CD4-positive, alpha-beta T cell treated with Interleukin-21 for 1 hour (primary cell): ENCODE measurements around the gene MFSD12.
A peak's percentile ranks its signal among the peaks of the same experiment; 100 is the strongest.
"Not testable (repeated sequence)": the region's sequence is repeated elsewhere in the genome, so short reads cannot be mapped to it uniquely, and the experiment has no call there.

Source experiments
- DNase-seq: peaks from one replicate; pipeline ENCODE4 v3.0.0-alpha.2; 2020

The MFSD12 gene

GRCh38 chr19:3521104-3521445 lies 36.3 kb downstream of the MFSD12 start:
- DNase-seq = no peak

- no peak for DNase-seq
Observed at GRCh38 chr19:3520166-3521103, 37.0 kb downstream of the MFSD12 start.

- DNase-seq = no peak
Observed at GRCh38 chr19:3519126-3519525, 38.3 kb downstream of the MFSD12 start.

- DNase-seq = no peak
Observed at GRCh38 chr19:3518659-3519058, 38.7 kb downstream of the MFSD12 start.

GRCh38 chr19:3518255-3518654 lies 39.1 kb downstream of the MFSD12 start:
- no peak for DNase-seq

GRCh38 chr19:3517638-3518037 lies 39.7 kb downstream of the MFSD12 start:
- DNase-seq = no peak

- peak; percentile 65 for DNase-seq
Observed at GRCh38 chr19:3516675-3517207, 40.6 kb downstream of the MFSD12 start.

- DNase-seq = no peak
Observed at GRCh38 chr19:3515891-3516422, 41.4 kb downstream of the MFSD12 start.

GRCh38 chr19:3514930-3515329 lies 42.5 kb downstream of the MFSD12 start:
- DNase-seq = no peak

- no peak for DNase-seq
Observed at GRCh38 chr19:3513229-3514140, 43.9 kb downstream of the MFSD12 start.

GRCh38 chr19:3512562-3513228 lies 44.7 kb downstream of the MFSD12 start:
- no peak for DNase-seq

- no peak for DNase-seq
Observed at GRCh38 chr19:3511506-3512251, 45.7 kb downstream of the MFSD12 start.

GRCh38 chr19:3510727-3511126 lies 46.7 kb downstream of the MFSD12 start:
- DNase-seq = no peak

GRCh38 chr19:3509566-3509989 lies 47.8 kb downstream of the MFSD12 start:
- no peak for DNase-seq

- DNase-seq = no peak
Observed at GRCh38 chr19:3508771-3509535, 48.4 kb downstream of the MFSD12 start.

GRCh38 chr19:3508121-3508661 lies 49.2 kb downstream of the MFSD12 start:
- DNase-seq = not testable (repeated sequence)

GRCh38 chr19:3507371-3508120 lies 49.8 kb downstream of the MFSD12 start:
- peak; percentile 60 for DNase-seq

- peak; percentile 64 for DNase-seq
Observed at GRCh38 chr19:3506384-3507340, 50.7 kb downstream of the MFSD12 start.
